ENCODE results near the gene ZBTB11.

GRCh38 chr3:101642441-101642840 lies 34.5 kb downstream of the ZBTB11 start:
- no peak for TF ChIP-seq EZH2phosphoT487 (IDR thresholded peaks at IDR 0.05; ENCODE audit: low read depth, severe bottlenecking, unreplicated experiment)
- no peak for TF ChIP-seq CTCF (IDR thresholded peaks at IDR 0.05; ENCODE audit: poor library complexity)
- TF ChIP-seq EZH2 (IDR thresholded peaks at IDR 0.05; ENCODE audit: borderline replicate concordance), result no peak

All from hepatocyte (in vitro differentiated cells).